Measurements from ENCODE around the gene AOC2. TPM values are rescaled to one million over a fixed set of nuclear protein-coding genes. Genes with fewer than 3 reads are reported as not detected.

AOC2 gene
- 10 to 100 TPM in 1 of 3 donors, 1 to 10 TPM in 2; 1.8 to 11.8 (median 2.3) TPM for total RNA-seq

- Histone ChIP-seq H3K9me3 (no peaks in the 10 kb centered on the region), H3K4me3 (no peak within 1 kb of the TSS), H3K27me3 (no peaks in the 10 kb centered on the region), H3K4me1 (no peaks in the 10 kb centered on the region), H3K36me3 (no peaks in the 10 kb centered on the region), H3K27ac (no peak within 1 kb of the TSS)
- intact Hi-C loops (cut with DNase I; ENCODE audit: low total_unique reads): loop anchor here (10.0 kb wide), 1 partner anchor 491 kb away; no protein-coding TSS in a partner anchor
- TF ChIP-seq POLR2AphosphoS5 (IDR thresholded peaks at IDR 0.05): no peak
- TF ChIP-seq CTCF (IDR thresholded peaks at IDR 0.05): no peak
- no peak for TF ChIP-seq POLR2A (IDR thresholded peaks at IDR 0.05)
- DNase-seq (ENCODE audit: low spot score in 2 of 2): no peak
These were observed at the start of gene AOC2 for GRCh38 chr17:42844271-42844670. TSS of gene AOC2 (plus strand) at chr17:42844580. CDS start at chr17:42844627, 47 bp downstream.

GRCh38 chr17:42795061-42795460 lies 49.3 kb upstream of the AOC2 start:
- Histone ChIP-seq H3K27ac (peak overlapping the region in 1 of 2 donors; percentile 41), H3K4me1 (peaks cover 4 to 12% of the 10 kb centered on the region in 2 donors), H3K4me3 (no peak overlapping the region), H3K27me3 (no peaks in the 10 kb centered on the region), H3K36me3 (no peaks in the 10 kb centered on the region), H3K9me3 (no peaks in the 10 kb centered on the region)
- DNase-seq (ENCODE audit: low spot score in 2 of 2): no peak
- intact Hi-C loops (cut with DNase I; ENCODE audit: low total_unique reads): no loop called here
- no peak for TF ChIP-seq CTCF (IDR thresholded peaks at IDR 0.05)
- TF ChIP-seq POLR2A (IDR thresholded peaks at IDR 0.05): no peak
- TF ChIP-seq POLR2AphosphoS5 (IDR thresholded peaks at IDR 0.05): no peak

GRCh38 chr17:42795465-42795864 lies 48.9 kb upstream of the AOC2 start:
- Histone ChIP-seq H3K9me3 (no peaks in the 10 kb centered on the region), H3K27ac (peak overlapping the region in 1 of 2 donors; percentile 41), H3K4me3 (no peak overlapping the region), H3K27me3 (no peaks in the 10 kb centered on the region), H3K4me1 (peaks cover 4 to 12% of the 10 kb centered on the region in 2 donors), H3K36me3 (no peaks in the 10 kb centered on the region)
- intact Hi-C loops (cut with DNase I; ENCODE audit: low total_unique reads): no loop called here
- TF ChIP-seq CTCF (IDR thresholded peaks at IDR 0.05) (no peak), POLR2AphosphoS5 (IDR thresholded peaks at IDR 0.05) (no peak), POLR2A (IDR thresholded peaks at IDR 0.05) (no peak)
- DNase-seq (ENCODE audit: low spot score in 2 of 2): no peak

- Histone ChIP-seq H3K4me3 (no peak overlapping the region), H3K27me3 (no peaks in the 10 kb centered on the region), H3K27ac (peak overlapping the region in 1 of 2 donors; percentile 11), H3K4me1 (peaks cover 4 to 12% of the 10 kb centered on the region in 2 donors), H3K36me3 (no peaks in the 10 kb centered on the region), H3K9me3 (no peaks in the 10 kb centered on the region)
- intact Hi-C loops (cut with DNase I; ENCODE audit: low total_unique reads): no loop called here
- TF ChIP-seq POLR2A (IDR thresholded peaks at IDR 0.05) (no peak), CTCF (IDR thresholded peaks at IDR 0.05) (no peak), POLR2AphosphoS5 (IDR thresholded peaks at IDR 0.05) (no peak)
- DNase-seq (ENCODE audit: low spot score in 2 of 2): no peak
These were observed 48.2 kb upstream of the AOC2 start for GRCh38 chr17:42796066-42796758.

Measured in breast epithelium (tissue), 4 donors.